CD4-positive, alpha-beta T cell treated with Interleukin-4 for 4 hours (primary cell): Measurements from ENCODE around the gene TMEM86B.
"Not testable (repeated sequence)": the region's sequence is repeated elsewhere in the genome, so short reads cannot be mapped to it uniquely, and the experiment has no call there.

Experiments used
- DNase-seq: peaks from one replicate; pipeline ENCODE4 v3.0.0-alpha.2; 2020

The TMEM86B gene

GRCh38 chr19:55241935-55242464 lies 13.4 kb upstream of the TMEM86B start:
- no peak for DNase-seq

GRCh38 chr19:55241143-55241934 lies 12.8 kb upstream of the TMEM86B start:
- DNase-seq = no peak

GRCh38 chr19:55240713-55241020 lies 12.1 kb upstream of the TMEM86B start:
- no peak for DNase-seq

DNA sequence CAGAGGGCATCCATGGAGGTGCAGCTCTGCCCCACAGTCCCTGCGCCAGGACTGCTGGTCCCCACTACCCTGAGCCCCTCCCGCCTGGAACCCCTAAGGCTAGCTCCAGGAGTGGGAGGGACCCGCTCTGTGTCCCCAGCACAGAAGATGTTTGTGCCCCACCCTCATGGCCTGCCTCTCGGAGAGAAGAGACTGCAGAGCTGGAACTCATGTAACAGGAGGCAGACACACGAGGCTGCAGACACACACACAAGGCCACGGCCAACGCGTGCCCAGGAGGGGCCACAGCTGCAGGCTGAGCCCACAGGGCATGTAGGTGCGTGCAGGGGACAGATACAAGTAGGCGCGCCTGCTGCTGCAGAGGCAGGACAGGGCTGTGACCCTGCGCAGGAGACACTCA lies 10.4 kb upstream of the TMEM86B start:
- no peak for DNase-seq

DNA sequence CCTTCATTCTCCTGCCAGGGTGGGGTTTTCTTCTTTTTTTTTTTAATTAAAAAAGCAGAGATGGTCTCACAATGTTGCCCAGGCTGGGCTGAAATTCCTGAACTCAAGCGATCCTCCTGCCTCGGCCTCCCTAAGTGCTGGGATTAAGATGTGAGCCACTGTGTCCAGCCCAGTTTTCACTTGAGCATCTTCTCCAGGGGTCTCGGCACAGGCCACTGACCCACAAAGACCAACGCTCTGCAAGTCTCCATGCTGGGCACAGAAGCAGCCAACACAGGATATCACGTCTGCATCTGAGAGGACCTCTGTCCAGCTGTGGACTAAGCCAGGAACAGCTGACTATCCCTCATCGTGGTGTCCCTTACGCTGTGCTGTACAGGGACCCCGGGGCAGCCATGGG lies 9.5 kb upstream of the TMEM86B start:
- no peak for DNase-seq

GRCh38 chr19:55232986-55233385 lies 4.4 kb upstream of the TMEM86B start:
- no peak for DNase-seq

DNA sequence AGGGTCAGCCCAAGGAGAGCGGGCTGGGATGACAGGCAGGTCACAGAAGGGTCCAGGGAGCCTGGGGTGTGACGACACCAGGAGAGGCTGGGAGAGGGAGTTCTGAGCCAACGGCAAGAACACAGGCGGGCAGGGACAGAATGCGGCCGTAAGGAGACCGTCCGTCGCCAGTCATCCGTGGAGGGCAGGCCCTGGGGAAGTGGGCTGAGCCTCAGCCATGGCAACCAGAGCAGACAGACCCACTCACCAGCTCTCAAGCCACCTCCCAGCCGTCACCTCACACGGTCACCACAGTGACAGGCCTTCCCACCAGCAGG lies 3.7 kb upstream of the TMEM86B start:
- DNase-seq = no peak

- DNase-seq = no peak
Observed at GRCh38 chr19:55231391-55232285, 3.1 kb upstream of the TMEM86B start.

DNA sequence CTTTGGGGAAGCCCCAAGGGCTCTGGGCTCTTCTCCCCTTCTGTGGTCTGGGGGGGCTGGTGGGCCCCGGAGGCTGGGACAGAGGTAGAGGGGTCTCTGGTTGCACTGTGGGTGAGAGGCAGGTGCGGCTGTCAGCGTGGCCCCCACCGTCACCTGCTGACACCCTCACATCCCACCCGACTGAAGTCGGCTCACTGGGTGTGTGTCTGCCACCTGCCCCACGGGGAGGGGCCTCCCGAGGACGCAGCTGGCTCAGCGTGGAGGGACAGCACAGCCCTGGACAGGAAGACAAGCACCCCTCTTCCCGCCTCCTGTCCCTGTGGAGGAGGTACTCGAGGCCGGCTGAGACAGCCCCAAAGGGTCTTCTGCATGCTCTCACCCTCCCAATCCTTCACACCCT lies 2.2 kb upstream of the TMEM86B start:
- DNase-seq = no peak

DNA sequence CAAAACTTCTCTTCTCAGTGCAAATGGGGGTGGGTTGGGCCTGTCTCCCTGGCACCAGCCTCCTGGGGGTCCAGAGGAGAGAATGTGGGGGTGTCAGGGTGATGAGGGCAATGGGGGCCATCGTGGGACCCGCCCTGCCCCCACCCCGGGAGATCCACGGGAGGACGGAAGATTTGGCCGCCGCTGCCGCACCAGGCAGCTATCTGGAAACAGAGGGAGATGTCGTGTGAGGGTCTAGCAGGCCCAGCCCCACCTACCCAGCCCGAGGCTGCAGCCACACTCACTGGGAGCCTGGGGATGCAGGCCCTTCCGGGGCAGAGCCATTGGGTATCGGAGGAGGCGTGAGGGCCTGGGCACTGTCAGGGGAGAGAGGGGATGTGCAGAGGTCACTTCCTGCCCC lies 1.8 kb upstream of the TMEM86B start:
- DNase-seq = no peak

GRCh38 chr19:55229789-55230182 lies 1.2 kb upstream of the TMEM86B start:
- no peak for DNase-seq

DNA sequence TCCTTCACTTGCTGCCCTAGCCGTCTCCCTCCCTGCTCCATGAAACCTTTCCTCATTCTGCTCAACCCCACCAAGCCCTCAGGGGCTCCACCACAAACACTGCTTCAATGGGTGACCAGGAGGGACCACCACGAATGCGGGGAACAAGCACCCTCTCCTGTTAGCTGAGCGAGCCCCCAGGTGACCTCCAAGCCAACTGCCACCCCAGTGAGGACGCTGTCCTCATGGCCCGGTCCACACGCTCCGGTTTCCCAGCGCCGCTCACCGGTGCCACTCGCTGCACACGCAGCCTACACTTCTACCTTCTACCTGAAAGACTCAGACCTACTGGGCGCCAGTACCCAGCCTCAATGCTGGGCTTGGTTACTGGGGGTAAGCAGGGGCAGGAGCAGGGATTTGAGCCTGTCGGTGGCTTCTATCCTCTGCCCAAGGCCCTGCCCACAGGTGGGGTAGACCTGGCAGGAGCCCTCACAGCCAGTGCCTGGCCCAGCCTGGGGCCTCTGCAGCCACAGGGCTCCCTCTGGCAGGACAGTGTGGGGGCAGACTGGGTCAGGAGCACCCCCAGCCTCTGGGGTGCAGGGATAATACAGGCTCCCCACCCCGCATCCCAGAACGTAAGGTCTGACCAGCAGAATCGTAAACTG lies 704 bp upstream of the TMEM86B start:
- no peak for DNase-seq

GRCh38 chr19:55228015-55228391 lies 560 bp downstream of the TMEM86B start:
- DNase-seq = no peak

GRCh38 chr19:55227241-55228014 lies 1.1 kb downstream of the TMEM86B start:
- no peak for DNase-seq

GRCh38 chr19:55226788-55227187 lies 1.8 kb downstream of the TMEM86B start:
- DNase-seq = no peak

- DNase-seq = no peak
Observed at GRCh38 chr19:55226273-55226672, 2.3 kb downstream of the TMEM86B start.

- no peak for DNase-seq
Observed at GRCh38 chr19:55225415-55225958, 3.1 kb downstream of the TMEM86B start.

GRCh38 chr19:55224679-55225414 lies 3.7 kb downstream of the TMEM86B start:
- DNase-seq = not testable (repeated sequence)

- DNase-seq = no peak
Observed at GRCh38 chr19:55224038-55224665, 4.4 kb downstream of the TMEM86B start.

DNA sequence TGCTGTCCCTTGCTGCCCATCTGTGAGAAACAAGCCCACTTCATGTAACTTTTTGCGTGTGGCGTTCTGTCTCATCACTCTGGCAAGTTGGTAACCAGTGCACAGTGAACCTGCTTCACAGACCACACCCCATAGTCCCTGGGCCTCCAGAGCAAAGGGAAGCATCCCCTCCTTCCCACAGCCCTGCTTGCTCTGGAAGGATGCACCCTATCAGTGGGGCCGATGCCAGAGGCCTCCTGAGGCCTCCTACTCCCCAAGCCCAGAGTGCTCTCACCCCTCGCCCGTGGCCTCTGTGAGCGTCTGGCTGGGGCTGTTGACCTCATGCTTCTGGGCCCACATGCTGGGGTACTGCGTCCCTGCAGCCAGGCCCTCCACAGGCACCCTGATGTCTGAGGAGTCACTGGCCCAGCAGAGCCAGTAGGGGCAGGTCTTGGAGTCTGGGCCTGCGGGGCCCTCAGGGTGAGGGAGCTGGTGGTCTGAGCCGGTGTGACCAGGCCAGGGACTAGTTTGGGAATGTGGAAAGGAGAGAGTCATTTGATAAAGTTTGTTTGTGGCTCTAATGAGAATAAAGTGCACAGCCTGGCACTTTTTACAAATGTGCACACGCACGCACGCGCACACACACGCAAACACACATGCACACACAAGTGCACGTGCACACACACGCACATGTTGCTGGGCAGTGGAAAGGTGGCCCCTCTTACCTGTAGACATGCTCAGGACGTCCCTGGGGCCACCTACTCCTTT lies 5.1 kb downstream of the TMEM86B start:
- DNase-seq = no peak

DNA sequence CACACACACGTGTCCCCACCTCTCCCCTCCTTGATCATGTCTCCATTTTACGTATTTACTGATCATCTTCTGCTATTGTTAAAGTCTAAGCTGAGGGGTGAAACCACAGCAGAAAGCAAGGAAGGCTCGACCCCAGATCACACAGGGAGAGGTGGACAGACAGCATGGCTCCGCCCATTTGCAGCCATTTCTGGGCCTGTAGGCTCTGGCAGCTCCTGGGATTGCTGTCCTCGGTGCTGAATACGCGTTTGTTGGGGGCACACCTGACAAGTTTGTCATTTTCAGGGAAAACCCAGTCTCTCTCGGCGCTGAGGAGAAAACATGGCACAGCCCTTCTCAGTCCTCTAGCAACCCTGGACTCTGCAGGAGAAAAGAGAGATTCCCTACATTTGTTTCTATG lies 8.0 kb downstream of the TMEM86B start:
- no peak for DNase-seq
